ENCODE results near the gene IL4I1.

- TF ChIP-seq CTCF (IDR thresholded peaks at IDR 0.05) (no peak), POLR2A (IDR thresholded peaks at IDR 0.05) (no peak)
Observed at GRCh38 chr19:49855277-49855675, 41.4 kb downstream of the IL4I1 start.
